Mesodermal cell (in vitro differentiated cells): ENCODE measurements around the gene PPP2R5B.

Experiments used
- H3K27ac ChIP-seq: 2 replicates; pipeline ENCODE4 v1.7.0; 2013; ENCODE audit warnings: mild to moderate bottlenecking, low read depth, low read length, moderate library complexity; ENCODE audit not compliant: severe bottlenecking
- H3K36me3 ChIP-seq: 2 replicates; pipeline ENCODE4 v1.7.1; 2013; ENCODE audit warnings: mild to moderate bottlenecking, low read length, moderate library complexity; ENCODE audit not compliant: control insufficient read depth, insufficient read depth
- H3K4me1 ChIP-seq: one replicate; pipeline ENCODE4 v1.7.1; 2013; ENCODE audit warnings: mild to moderate bottlenecking, low read length; ENCODE audit not compliant: insufficient read depth, control insufficient read depth, poor library complexity, severe bottlenecking
- H3K4me3 ChIP-seq: 2 replicates; pipeline ENCODE4 v1.7.0; 2013; ENCODE audit warnings: low read length, control low read depth, mild to moderate bottlenecking; ENCODE audit not compliant: insufficient read depth, poor library complexity, severe bottlenecking; ENCODE audit errors: extremely low read depth
- H3K9me3 ChIP-seq: 2 replicates; pipeline ENCODE4 v1.7.1; 2013; ENCODE audit warnings: mild to moderate bottlenecking, low read length, moderate library complexity; ENCODE audit not compliant: control insufficient read depth
- WGBS, 2 experiments: methylation state at CpG; one replicate each; pipeline ENCODE4 v1.1.5; 2013; ENCODE audit warnings: missing lambda C conversion rate in 2 of 2; ENCODE audit not compliant: insufficient coverage in 2 of 2; 5-methylcytosine and 5-hydroxymethylcytosine counted together

PPP2R5B gene

DNA sequence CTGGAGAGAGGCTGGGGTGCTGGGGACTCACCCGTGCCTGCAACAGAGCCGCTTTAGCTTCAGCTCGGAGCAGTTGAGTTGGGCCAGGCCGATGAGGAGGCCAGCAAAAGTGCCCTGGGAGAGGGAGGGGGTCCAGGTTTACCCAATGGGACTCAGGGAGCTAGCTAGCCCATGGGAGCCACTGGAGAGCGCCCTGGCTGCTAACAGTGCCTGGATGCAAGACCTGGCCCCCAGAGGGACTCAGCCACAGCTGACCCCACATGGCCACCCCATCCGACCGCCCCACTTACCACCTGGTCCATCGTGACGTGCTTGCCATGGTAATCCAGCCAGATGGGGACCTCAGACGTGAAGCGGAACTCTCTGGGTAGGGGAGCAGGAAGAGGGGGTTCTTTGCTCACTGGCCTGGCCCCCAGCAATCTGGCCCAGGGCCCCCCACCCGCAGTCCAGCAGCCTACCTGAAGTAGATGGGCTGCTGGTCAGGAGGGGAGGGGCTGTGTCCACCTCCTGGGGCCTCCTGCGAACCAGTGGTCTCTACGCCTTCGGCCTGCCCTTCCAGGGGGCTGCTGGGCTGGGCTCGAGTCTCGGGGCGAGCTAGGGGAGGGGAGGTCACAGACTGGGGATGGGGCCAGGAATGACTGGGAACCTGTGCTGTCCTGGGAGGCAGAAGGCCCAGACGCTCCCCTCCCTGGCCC, 27.0 kb upstream of the PPP2R5B start:
- Histone ChIP-seq H3K27ac (no peak overlapping the region), H3K36me3 (peaks cover 47% of the 10 kb centered on the region), H3K9me3 (no peaks in the 10 kb centered on the region), H3K4me3 (no peak overlapping the region), H3K4me1 (no peaks in the 10 kb centered on the region)
- 97% methylated on average over 9 to 17 of the region's 19 CpGs for WGBS, 2 experiments

- no peak overlapping the region for H3K27ac ChIP-seq
- peaks cover 47% of the 10 kb centered on the region for H3K36me3 ChIP-seq
- H3K4me1 ChIP-seq: no peaks in the 10 kb centered on the region
- no peaks in the 10 kb centered on the region for H3K9me3 ChIP-seq
- 94 to 99% methylated on average over 7 to 9 of the region's 9 CpGs for WGBS, 2 experiments
- no peak overlapping the region for H3K4me3 ChIP-seq
Observed at GRCh38 chr11:64898076-64898445, 26.4 kb upstream of the PPP2R5B start.

GRCh38 chr11:64898541-64898940, 25.9 kb upstream of the PPP2R5B start:
- no peaks in the 10 kb centered on the region for H3K4me1 ChIP-seq
- WGBS, 2 experiments: 97% methylated on average over 17 to 18 of the region's 19 CpGs
- H3K9me3 ChIP-seq: no peaks in the 10 kb centered on the region
- H3K27ac ChIP-seq: no peak overlapping the region
- H3K36me3 ChIP-seq: peaks cover 50% of the 10 kb centered on the region
- no peak overlapping the region for H3K4me3 ChIP-seq

GRCh38 chr11:64900263-64900678, 24.2 kb upstream of the PPP2R5B start:
- 94% methylated on average over 13 to 14 of the region's 14 CpGs for WGBS, 2 experiments
- no peak overlapping the region for H3K27ac ChIP-seq
- no peaks in the 10 kb centered on the region for H3K9me3 ChIP-seq
- H3K36me3 ChIP-seq: peaks cover 53% of the 10 kb centered on the region
- H3K4me3 ChIP-seq: no peak overlapping the region
- H3K4me1 ChIP-seq: no peaks in the 10 kb centered on the region

- Histone ChIP-seq H3K27ac (no peak overlapping the region), H3K9me3 (no peaks in the 10 kb centered on the region), H3K4me1 (no peaks in the 10 kb centered on the region), H3K36me3 (peaks cover 59% of the 10 kb centered on the region), H3K4me3 (no peak overlapping the region)
- WGBS, 2 experiments: 92 to 96% methylated on average over 15 to 17 of the region's 17 CpGs
Observed at GRCh38 chr11:64900774-64901173, 23.7 kb upstream of the PPP2R5B start.

DNA sequence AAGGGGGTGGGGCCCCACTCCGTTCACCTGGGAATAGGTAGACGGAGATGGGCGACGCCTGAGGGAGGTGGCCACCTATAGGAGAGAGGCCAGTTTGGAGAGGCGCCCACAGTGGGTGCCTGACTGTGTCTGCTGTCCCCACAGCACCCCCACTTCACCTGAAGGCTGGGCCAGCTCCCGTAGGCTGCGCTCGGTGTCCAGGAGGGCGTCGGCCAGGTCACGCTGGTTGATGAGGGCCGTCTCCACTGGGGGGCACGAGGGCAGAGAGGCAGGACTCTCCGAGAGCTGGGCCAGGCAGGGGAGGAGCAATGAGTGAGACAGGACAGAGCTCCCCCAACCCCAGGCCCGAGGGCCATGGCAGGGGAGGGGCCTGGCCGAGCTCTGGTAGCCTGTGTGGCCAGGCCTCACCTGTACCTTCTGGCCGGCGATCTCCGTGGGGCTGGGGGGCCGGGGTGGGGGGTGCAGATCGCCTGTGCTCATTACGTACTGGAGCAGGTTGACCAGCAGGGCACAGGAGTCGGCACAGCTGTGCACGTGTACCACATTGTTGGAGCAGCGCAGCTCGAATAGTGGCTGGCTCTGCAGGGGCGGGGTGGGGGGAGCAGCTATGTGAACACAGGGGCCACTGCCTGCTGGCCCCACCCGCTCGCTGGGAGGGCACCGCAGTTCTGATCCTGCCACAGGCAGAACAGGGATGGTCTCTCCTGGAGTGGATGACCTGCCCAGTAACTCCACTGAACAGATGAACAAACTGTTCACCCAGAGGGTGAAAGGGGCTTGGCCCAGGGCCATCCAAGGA, 22.2 kb upstream of the PPP2R5B start:
- Histone ChIP-seq H3K36me3 (peaks cover 60% of the 10 kb centered on the region), H3K4me3 (no peak overlapping the region), H3K27ac (no peak overlapping the region), H3K4me1 (no peaks in the 10 kb centered on the region), H3K9me3 (no peaks in the 10 kb centered on the region)
- 94 to 95% methylated on average over 20 to 25 of the region's 30 CpGs for WGBS, 2 experiments

GRCh38 chr11:64903291-64903833, 21.1 kb upstream of the PPP2R5B start:
- Histone ChIP-seq H3K4me1 (no peaks in the 10 kb centered on the region), H3K9me3 (no peaks in the 10 kb centered on the region), H3K36me3 (peaks cover 54% of the 10 kb centered on the region), H3K27ac (no peak overlapping the region), H3K4me3 (no peak overlapping the region)
- 94 to 96% methylated on average over 21 to 23 of the region's 23 CpGs for WGBS, 2 experiments

- H3K27ac ChIP-seq: no peak overlapping the region
- H3K9me3 ChIP-seq: no peaks in the 10 kb centered on the region
- H3K4me3 ChIP-seq: no peak overlapping the region
- H3K4me1 ChIP-seq: no peaks in the 10 kb centered on the region
- H3K36me3 ChIP-seq: peaks cover 60% of the 10 kb centered on the region
- WGBS, 2 experiments: 97% methylated on average over 15 to 18 of the region's 25 CpGs
Observed at GRCh38 chr11:64905516-64906313, 18.8 kb upstream of the PPP2R5B start.

- Histone ChIP-seq H3K4me1 (no peaks in the 10 kb centered on the region), H3K36me3 (peaks cover 61% of the 10 kb centered on the region)
- WGBS, 2 experiments: 98 to 99% methylated on average over 8 to 12 of the region's 13 CpGs
Observed at GRCh38 chr11:64906314-64906635, 18.2 kb upstream of the PPP2R5B start.

GRCh38 chr11:64908766-64909165, 15.7 kb upstream of the PPP2R5B start:
- Histone ChIP-seq H3K4me3 (no peak overlapping the region), H3K9me3 (no peaks in the 10 kb centered on the region), H3K27ac (no peak overlapping the region), H3K4me1 (no peaks in the 10 kb centered on the region), H3K36me3 (peaks cover 69% of the 10 kb centered on the region)
- 92 to 97% methylated on average over 10 to 11 of the region's 11 CpGs for WGBS, 2 experiments

More at GRCh38 chr11:64906314-64906635, 18.2 kb upstream of the PPP2R5B start:
- Histone ChIP-seq H3K27ac (no peak overlapping the region), H3K9me3 (no peaks in the 10 kb centered on the region), H3K4me3 (no peak overlapping the region)
